IMR-90 (cell line): ENCODE measurements around the gene ELOA. TPM values are rescaled to one million over a fixed set of nuclear protein-coding genes. Genes with fewer than 3 reads are reported as not detected.

Experiments used
- ATAC-seq: fragments of 200-7000 bp; cut with Tn5 transposase; 2 replicates; pipeline ENCODE4 v1.9.1; 2020; ENCODE audit warnings: low read depth, mild to moderate bottlenecking, moderate library complexity
- BruUV-seq: library from RNA; stranded (reverse); fragments of 400-500 nt; replicated peaks from 2 replicates; lab custom pipeline; 2021; lab: Mats Ljungman, UMichigan
- CTCF ChIA-PET: fragments of 300-600 bp; formaldehyde crosslinking; extraction: SDS; loops from one replicate; lab custom pipeline; 2021; ENCODE audit warnings: antibody characterized with exemption; lab: Yijun Ruan, JAX
- POLR2A ChIA-PET: fragments of 300-600 bp; sonication (Branson Sonifier 250); formaldehyde crosslinking; loops from one replicate; lab custom pipeline; 2022; ENCODE audit warnings: antibody characterized with exemption; ENCODE audit not compliant: unreplicated experiment; lab: Charles Lee
- DNase-seq: peaks from one replicate; pipeline ENCODE4 v3.0.0; 2013
- H2AFZ ChIP-seq: replicated peaks from 2 replicates; pipeline ENCODE3; 2013; ENCODE audit warnings: low read length, mild to moderate bottlenecking; ENCODE audit not compliant: poor library complexity
- H2AK5ac ChIP-seq: 2 replicates; pipeline ENCODE4 v1.6.1; 2013; ENCODE audit warnings: low read depth, low read length, inconsistent platforms
- H2AK9ac ChIP-seq: replicated peaks from 2 replicates; pipeline ENCODE3; 2013; ENCODE audit warnings: mild to moderate bottlenecking, low read depth, low read length, moderate library complexity; ENCODE audit not compliant: poor library complexity
- H2BK120ac ChIP-seq: 2 replicates; pipeline ENCODE4 v1.6.1; 2013; ENCODE audit warnings: low read depth, low read length, inconsistent platforms
- H2BK15ac ChIP-seq: 3 replicates; pipeline ENCODE4 v1.6.1; 2013; ENCODE audit warnings: low read depth, low read length, inconsistent platforms
- H2BK20ac ChIP-seq: 2 replicates; pipeline ENCODE4 v1.6.1; 2013; ENCODE audit warnings: low read depth, mild to moderate bottlenecking, inconsistent platforms, low read length, moderate library complexity
- H2BK5ac ChIP-seq: 2 replicates; pipeline ENCODE4 v1.6.1; 2013; ENCODE audit warnings: mild to moderate bottlenecking, low read depth, low read length, inconsistent platforms; ENCODE audit not compliant: poor library complexity, severe bottlenecking
- H3K14ac ChIP-seq: replicated peaks from 2 replicates; pipeline ENCODE4 v1.6.1; 2013; ENCODE audit warnings: low read depth, low read length, inconsistent platforms
- H3K18ac ChIP-seq: 2 replicates; pipeline ENCODE4 v1.6.1; 2013; ENCODE audit warnings: low read depth, low read length, control low read depth
- H3K23ac ChIP-seq: 2 replicates; pipeline ENCODE4 v1.6.1; 2013; ENCODE audit warnings: low read depth, low read length, inconsistent platforms
- H3K27ac ChIP-seq: 2 replicates; pipeline ENCODE4 v1.5.1; 2013; ENCODE audit warnings: mild to moderate bottlenecking, control low read depth, low read length; ENCODE audit not compliant: insufficient read depth
- H3K27me3 ChIP-seq: 2 replicates; pipeline ENCODE4 v1.6.1; 2013; ENCODE audit warnings: low read length; ENCODE audit not compliant: control insufficient read depth, insufficient read depth
- H3K36me3 ChIP-seq: 2 replicates; pipeline ENCODE4 v1.6.1; 2013; ENCODE audit warnings: low read length, mixed read lengths; ENCODE audit not compliant: control insufficient read depth, insufficient read depth
- H3K4ac ChIP-seq: 2 replicates; pipeline ENCODE4 v1.6.1; 2013; ENCODE audit warnings: low read depth, low read length, inconsistent platforms
- H3K4me1 ChIP-seq: 2 replicates; pipeline ENCODE4 v1.6.1; 2013; ENCODE audit warnings: low read length, mixed read lengths; ENCODE audit not compliant: control insufficient read depth, insufficient read depth
- H3K4me2 ChIP-seq: 2 replicates; pipeline ENCODE4 v1.6.1; 2013; ENCODE audit warnings: low read depth, mild to moderate bottlenecking, control low read depth, low read length, moderate library complexity
- H3K4me3 ChIP-seq: 2 replicates; pipeline ENCODE4 v1.5.1; 2013; ENCODE audit warnings: low read depth, mild to moderate bottlenecking, control low read depth, low read length, moderate library complexity; ENCODE audit not compliant: insufficient read depth
- H3K56ac ChIP-seq: 2 replicates; pipeline ENCODE4 v1.6.1; 2013; ENCODE audit warnings: low read length, inconsistent platforms; ENCODE audit not compliant: insufficient read depth; ENCODE audit errors: extremely low read depth
- H3K79me1 ChIP-seq, 2 experiments: 2 replicates each; pipeline ENCODE4 v1.6.1; 2013; ENCODE audit warnings: low read length in 2 of 2, inconsistent platforms in 1 of 2, low read depth in 1 of 2
- H3K9ac ChIP-seq: 2 replicates; pipeline ENCODE4 v1.6.1; 2013; ENCODE audit warnings: low read depth, low read length, control low read depth
- H3K9me1 ChIP-seq: 2 replicates; pipeline ENCODE4 v1.6.1; 2013; ENCODE audit warnings: low read length, inconsistent platforms; ENCODE audit not compliant: insufficient read depth
- H3K9me3 ChIP-seq: 2 replicates; pipeline ENCODE4 v1.6.1; 2013; ENCODE audit warnings: low read length; ENCODE audit not compliant: control insufficient read depth, insufficient read depth
- H4K20me1 ChIP-seq: 2 replicates; pipeline ENCODE4 v1.6.1; 2013; ENCODE audit warnings: low read length, inconsistent platforms; ENCODE audit not compliant: insufficient read depth
- H4K5ac ChIP-seq: 2 replicates; pipeline ENCODE4 v1.6.1; 2013; ENCODE audit warnings: mild to moderate bottlenecking, low read depth, low read length, control low read depth
- H4K8ac ChIP-seq, 2 experiments: 2 replicates each; pipeline ENCODE4 v1.6.1; 2013; ENCODE audit warnings: low read depth in 2 of 2, low read length in 2 of 2, control low read depth in 1 of 2, inconsistent platforms in 1 of 2
- H4K91ac ChIP-seq: 2 replicates; pipeline ENCODE4 v1.6.1; 2013; ENCODE audit warnings: low read depth, low read length, inconsistent platforms; ENCODE audit not compliant: insufficient read depth
- BHLHE40 ChIP-seq: fragments of 150-350 bp; IDR thresholded peaks from 2 replicates; pipeline ENCODE4 v1.6.1; 2016; ENCODE audit warnings: mild to moderate bottlenecking, low read depth, low read length
- CEBPB ChIP-seq: IDR thresholded peaks from 2 replicates; pipeline ENCODE4 v1.6.1; 2012; ENCODE audit warnings: low read depth, low read length, improper control_type of control experiment
- CHD1 ChIP-seq: IDR thresholded peaks from 2 replicates; pipeline ENCODE4 v1.6.1; 2012; ENCODE audit warnings: low read depth, low read length, improper control_type of control experiment
- CTCF ChIP-seq: conservative IDR thresholded peaks from 2 replicates; pipeline ENCODE4 v1.5.1; 2012; ENCODE audit warnings: mild to moderate bottlenecking, low read depth, low read length, improper control_type of control experiment
- FOS ChIP-seq: fragments of 150-350 bp; IDR thresholded peaks from 2 replicates; pipeline ENCODE4 v1.6.1; 2016; ENCODE audit warnings: low read depth, low read length
- MAFK ChIP-seq: IDR thresholded peaks from 2 replicates; pipeline ENCODE4 v1.6.1; 2012; ENCODE audit warnings: low read depth, low read length, improper control_type of control experiment
- MAZ ChIP-seq: IDR thresholded peaks from 2 replicates; pipeline ENCODE4 v1.6.1; 2012; ENCODE audit warnings: low read depth, mild to moderate bottlenecking, low read length, improper control_type of control experiment, moderate library complexity, borderline replicate concordance
- MXI1 ChIP-seq: IDR thresholded peaks from 2 replicates; pipeline ENCODE4 v1.6.1; 2012; ENCODE audit warnings: low read depth, mild to moderate bottlenecking, low read length, moderate library complexity, borderline replicate concordance
- NFE2L2 ChIP-seq: fragments of 150-350 bp; IDR thresholded peaks from 2 replicates; pipeline ENCODE4 v1.6.1; 2016; ENCODE audit warnings: low read depth, mild to moderate bottlenecking, low read length
- POLR2A ChIP-seq: IDR thresholded peaks from 2 replicates; pipeline ENCODE4 v1.6.1; 2012; ENCODE audit warnings: mild to moderate bottlenecking, low read depth, low read length
- RAD21 ChIP-seq: IDR thresholded peaks from 2 replicates; pipeline ENCODE4 v1.6.1; 2012; ENCODE audit warnings: low read length, improper control_type of control experiment
- RCOR1 ChIP-seq: IDR thresholded peaks from 2 replicates; pipeline ENCODE4 v1.6.1; 2012; ENCODE audit warnings: mild to moderate bottlenecking, low read length, improper control_type of control experiment; ENCODE audit not compliant: insufficient replicate concordance
- RFX5 ChIP-seq: IDR thresholded peaks from 2 replicates; pipeline ENCODE4 v1.8.0; 2012; ENCODE audit warnings: low read depth, mild to moderate bottlenecking, low read length, moderate library complexity
- SMC3 ChIP-seq: fragments of 150-350 bp; IDR thresholded peaks from 2 replicates; pipeline ENCODE4 v1.6.1; 2016; ENCODE audit warnings: low read depth, mild to moderate bottlenecking, antibody characterized with exemption, low read length, moderate library complexity
- WGBS, 2 experiments: methylation state at CpG; one replicate each; pipeline versions ENCODE4 v1.1.5 to v1.1.7; 2013; ENCODE audit warnings: missing lambda C conversion rate in 2 of 2; ENCODE audit not compliant: insufficient read length in 1 of 2; ENCODE audit errors: extremely low coverage in 2 of 2; 5-methylcytosine and 5-hydroxymethylcytosine counted together
- dilution Hi-C: fragments of 300-500 bp; cut with HindIII; formaldehyde crosslinking; loops from one replicate; pipeline ENCODE4 v1.14.3; 2018; ENCODE audit warnings: low sequenced_read_pairs; ENCODE audit not compliant: unreplicated experiment
- in situ Hi-C: fragments of 300-500 bp; cut with MboI; formaldehyde crosslinking; loops from 3 replicates; pipeline ENCODE4 v1.14.3; 2019; ENCODE audit warnings: low sequenced_read_pairs, inconsistent platforms, mixed read lengths
- intact Hi-C: fragments of 100-400 bp; cut with micrococcal nuclease; formaldehyde crosslinking; loops from 2 replicates; pipeline ENCODE4 v1.10.0; 2022
- polyA plus RNA-seq, 3 experiments: library from polyadenylated mRNA; depleted of rRNA; stranded (reverse); fragments of >200 nt; gene quantifications; 2 replicates each; pipeline ENCODE4 v1.2.3, GENCODE V29; 2012; ENCODE audit warnings: low replicate concordance in 1 of 3
- total RNA-seq: library from RNA; depleted of rRNA; stranded (reverse); fragments of >200 nt; gene quantifications from 2 replicates; pipeline ENCODE4 v1.2.3, GENCODE V29; 2012
- TF ChIP-seq, protein P1 (sequence below): fragments of 150-350 bp; IDR thresholded peaks from 2 replicates; pipeline ENCODE4 v1.6.1; 2017; ENCODE audit warnings: mild to moderate bottlenecking, antibody characterized with exemption, low read length, low read depth
- TF ChIP-seq, protein P2 (sequence below): fragments of 150-350 bp; IDR thresholded peaks from 2 replicates; pipeline ENCODE4 v1.6.1; 2016; ENCODE audit warnings: low read depth, mild to moderate bottlenecking, low read length, moderate library complexity, borderline replicate concordance

ELOA gene
- total and polyA plus RNA-seq, 2 of the 4 experiments (the other 2 are of a cell fraction): 22.9 to 40.7 TPM

DNA sequence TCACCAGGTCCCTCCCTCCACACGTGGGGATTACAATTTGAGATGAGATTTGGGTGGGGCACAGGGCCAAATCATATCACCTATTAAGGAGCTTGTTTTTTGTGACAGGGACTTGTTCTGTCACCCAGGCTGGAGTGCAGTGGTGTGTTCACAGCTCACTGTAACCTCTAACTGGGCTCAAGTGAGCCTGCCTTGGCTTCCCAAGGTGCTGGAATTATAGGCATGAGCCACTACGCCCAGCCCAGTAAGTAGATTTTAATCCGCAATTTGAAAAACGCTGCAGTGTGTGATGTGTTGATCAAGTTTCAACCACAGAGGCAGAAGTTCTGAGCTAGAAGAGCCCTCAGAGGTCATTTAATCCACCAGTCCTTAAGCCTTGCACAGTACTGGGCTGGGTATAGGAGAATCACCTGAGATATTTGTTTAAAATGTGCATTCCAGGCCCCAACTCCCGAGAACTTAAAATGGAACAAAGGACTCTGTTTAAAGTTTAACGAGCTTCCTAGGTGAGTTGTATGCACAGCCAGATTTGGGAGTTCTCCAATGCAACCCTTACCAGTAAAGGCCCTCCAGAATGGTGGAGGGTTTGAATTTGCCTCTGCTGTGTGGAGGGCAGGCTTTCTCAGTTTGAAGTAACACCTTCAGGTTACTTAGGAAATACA is 38.3 kb upstream of the ELOA start:
- ChIA-PET POLR2A (no interaction called here), CTCF (no interaction called here)
- no peak overlapping the region for H2AK5ac ChIP-seq
- H4K8ac ChIP-seq: no peak overlapping the region
- dilution Hi-C loops (no loop called here), intact Hi-C loops (no loop called here), in situ Hi-C loops (no loop called here)
- H3K4me3 ChIP-seq: no peak overlapping the region
- DNase-seq: no peak
- H4K20me1 ChIP-seq: peaks cover 70% of the 10 kb centered on the region
- no peak overlapping the region for H3K18ac ChIP-seq
- H3K56ac ChIP-seq: no peak overlapping the region
- H2BK120ac ChIP-seq: no peak overlapping the region
- no peak overlapping the region for H3K14ac ChIP-seq
- H3K79me1 ChIP-seq: peaks cover 22 to 69% of the 10 kb centered on the region in 2 experiments
- H3K4ac ChIP-seq: no peak overlapping the region
- no peak overlapping the region for H2BK15ac ChIP-seq
- H3K4me1 ChIP-seq: no peaks in the 10 kb centered on the region
- no TSS peak for BruUV-seq
- H2AK9ac ChIP-seq: no peak overlapping the region
- H3K9me1 ChIP-seq: peaks cover 4% of the 10 kb centered on the region
- H3K4me2 ChIP-seq: no peak overlapping the region
- ATAC-seq: no peak
- H2BK5ac ChIP-seq: no peak overlapping the region
- H3K36me3 ChIP-seq: peaks cover 35% of the 10 kb centered on the region
- H3K9ac ChIP-seq: no peak overlapping the region
- H4K91ac ChIP-seq: no peak overlapping the region
- no peak overlapping the region for H2AFZ ChIP-seq
- H3K27ac ChIP-seq: no peak overlapping the region
- no peak overlapping the region for H4K5ac ChIP-seq
- TF ChIP-seq, protein P1, sequence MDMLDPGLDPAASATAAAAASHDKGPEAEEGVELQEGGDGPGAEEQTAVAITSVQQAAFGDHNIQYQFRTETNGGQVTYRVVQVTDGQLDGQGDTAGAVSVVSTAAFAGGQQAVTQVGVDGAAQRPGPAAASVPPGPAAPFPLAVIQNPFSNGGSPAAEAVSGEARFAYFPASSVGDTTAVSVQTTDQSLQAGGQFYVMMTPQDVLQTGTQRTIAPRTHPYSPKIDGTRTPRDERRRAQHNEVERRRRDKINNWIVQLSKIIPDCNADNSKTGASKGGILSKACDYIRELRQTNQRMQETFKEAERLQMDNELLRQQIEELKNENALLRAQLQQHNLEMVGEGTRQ: no peak
- TF ChIP-seq SMC3 (no peak), RAD21 (no peak), MAZ (no peak), NFE2L2 (no peak), CHD1 (no peak), RCOR1 (no peak), POLR2A (no peak), FOS (no peak), MAFK (no peak), CTCF (no peak), BHLHE40 (no peak), CEBPB (no peak), RFX5 (no peak), MXI1 (no peak)
- TF ChIP-seq, protein P2, sequence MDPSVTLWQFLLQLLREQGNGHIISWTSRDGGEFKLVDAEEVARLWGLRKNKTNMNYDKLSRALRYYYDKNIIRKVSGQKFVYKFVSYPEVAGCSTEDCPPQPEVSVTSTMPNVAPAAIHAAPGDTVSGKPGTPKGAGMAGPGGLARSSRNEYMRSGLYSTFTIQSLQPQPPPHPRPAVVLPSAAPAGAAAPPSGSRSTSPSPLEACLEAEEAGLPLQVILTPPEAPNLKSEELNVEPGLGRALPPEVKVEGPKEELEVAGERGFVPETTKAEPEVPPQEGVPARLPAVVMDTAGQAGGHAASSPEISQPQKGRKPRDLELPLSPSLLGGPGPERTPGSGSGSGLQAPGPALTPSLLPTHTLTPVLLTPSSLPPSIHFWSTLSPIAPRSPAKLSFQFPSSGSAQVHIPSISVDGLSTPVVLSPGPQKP: no peak
- no peak overlapping the region for H3K23ac ChIP-seq
- WGBS, 2 experiments: 100% methylated on average over 1 of the region's 6 CpGs; no CpG with 5 or more reads in 1 of the 2 experiments
- H2BK20ac ChIP-seq: no peak overlapping the region
- no peaks in the 10 kb centered on the region for H3K27me3 ChIP-seq
- no peaks in the 10 kb centered on the region for H3K9me3 ChIP-seq
